Kidney capillary endothelial cell (primary cell): Measurements from ENCODE around the gene CCDC137.

Source experiments
- DNase-seq: peaks from one replicate; pipeline ENCODE4 v3.0.0-alpha.2; 2018; ENCODE audit warnings: low spot score

The CCDC137 gene

GRCh38 chr17:81701288-81702071 is 34.9 kb downstream of the CCDC137 start:
- DNase-seq, result no peak

- peak; percentile 88 for DNase-seq
Observed at GRCh38 chr17:81702934-81703746, 36.6 kb downstream of the CCDC137 start, which contains the start of gene MRPL12. MRPL12 (plus strand) TSS chr17:81703367; CDS start chr17:81703502, 135 bp downstream.

- no peak for DNase-seq
Observed at GRCh38 chr17:81703747-81704654, 37.5 kb downstream of the CCDC137 start.

GRCh38 chr17:81705518-81706231 is 39.1 kb downstream of the CCDC137 start:
- DNase-seq, result no peak

- no peak for DNase-seq
Observed at GRCh38 chr17:81706232-81706611, 39.7 kb downstream of the CCDC137 start.

- DNase-seq, result no peak
Observed at GRCh38 chr17:81706757-81707624, 40.5 kb downstream of the CCDC137 start.

- DNase-seq, result no peak
Observed at GRCh38 chr17:81707725-81708646, 41.4 kb downstream of the CCDC137 start.

GRCh38 chr17:81708739-81709185 is 42.2 kb downstream of the CCDC137 start:
- no peak for DNase-seq

- no peak for DNase-seq
Observed at GRCh38 chr17:81710514-81711308, 44.2 kb downstream of the CCDC137 start.

GRCh38 chr17:81711814-81712467 is 45.4 kb downstream of the CCDC137 start, which contains the start of gene SLC25A10:
SLC25A10 (plus strand) TSS chr17:81712284; CDS start chr17:81712427, 143 bp downstream.
- DNase-seq, result peak; percentile 55

GRCh38 chr17:81712468-81713003 is 46.0 kb downstream of the CCDC137 start:
- DNase-seq, result no peak

- DNase-seq, result no peak
Observed at GRCh38 chr17:81713004-81713555, 46.5 kb downstream of the CCDC137 start.

- DNase-seq, result no peak
Observed at GRCh38 chr17:81713556-81714411, 47.2 kb downstream of the CCDC137 start.

- DNase-seq, result no peak
Observed at GRCh38 chr17:81714412-81715106, 48.0 kb downstream of the CCDC137 start.

- no peak for DNase-seq
Observed at GRCh38 chr17:81715107-81715871, 48.8 kb downstream of the CCDC137 start.
